ENCODE measurements around the gene YES1. TPM values are rescaled to one million over a fixed set of nuclear protein-coding genes. Genes with fewer than 3 reads are reported as not detected.

Gene YES1
- total and polyA plus RNA-seq, 2 of the 13 experiments (the other 11 are each of a cell fraction or from before 2014, with no cell fraction given): 17.2 to 70.8 TPM

DNA sequence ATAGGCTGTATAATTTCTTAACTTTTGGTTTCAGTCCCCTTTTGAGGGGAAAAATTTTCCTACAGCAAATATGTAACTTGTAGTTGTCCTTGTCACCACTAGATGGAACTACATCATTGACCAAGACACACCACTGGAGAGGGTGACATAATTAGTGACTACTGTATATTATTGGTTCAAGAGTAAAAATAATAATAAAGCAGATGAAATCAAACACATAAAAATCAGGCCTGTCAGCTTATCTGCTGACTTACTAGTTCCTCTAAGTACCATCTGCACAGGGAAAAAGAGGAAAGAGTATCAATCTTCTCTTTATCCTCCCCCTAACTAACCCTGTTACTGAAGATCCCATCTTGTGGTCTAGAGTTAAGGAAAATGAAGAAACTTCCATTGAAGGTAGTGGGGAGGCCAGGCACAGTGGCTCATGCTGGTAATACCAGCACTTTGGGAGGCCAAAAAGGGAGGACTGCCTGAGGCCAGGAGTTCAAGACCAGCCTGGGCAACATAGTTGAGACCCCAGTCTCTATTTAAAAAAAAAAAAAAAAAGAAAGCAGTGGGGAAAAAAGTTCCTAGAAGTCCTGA lies 70.0 kb downstream of the YES1 start (continued):
- TF ChIP-seq ZNF709 (CRISPR knock-in tag; IDR thresholded peaks at IDR 0.05): no peak
- no peak for TF ChIP-seq PRPF4 (IDR thresholded peaks at IDR 0.05; ENCODE audit: low read depth, low read length, poor library complexity, severe bottlenecking)
- TF ChIP-seq STAG1 (CRISPR knock-in tag; IDR thresholded peaks at IDR 0.05): peak; percentile 85

DNA sequence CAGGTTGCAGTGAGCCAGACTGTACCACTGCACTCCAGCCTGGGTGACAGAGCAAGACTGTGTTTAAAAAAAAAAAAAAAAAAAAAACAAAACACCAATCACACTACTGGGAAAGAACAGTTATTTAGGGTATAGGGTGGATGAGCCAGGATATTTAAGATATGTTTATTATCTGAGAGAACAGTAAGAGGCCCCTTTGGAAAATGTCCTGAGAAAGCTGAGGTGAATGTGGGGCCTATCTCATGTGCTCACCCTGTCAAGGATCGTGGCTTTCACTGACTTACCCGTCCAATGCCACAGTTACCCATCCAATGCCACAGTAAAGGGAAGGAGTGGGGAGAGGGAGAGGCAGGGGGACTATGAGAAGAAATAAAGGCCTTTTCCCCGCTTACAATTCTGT lies 79.7 kb downstream of the YES1 start:
- Histone ChIP-seq H3K9me3 (ENCODE audit: low read length) (no peaks in the 10 kb centered on the region), H3K79me2 (ENCODE audit: insufficient read depth, low read length) (no peaks in the 10 kb centered on the region), H3K9ac (ENCODE audit: insufficient read depth, low read depth, low read length) (no peak overlapping the region), H3K4me3 (replicated peaks in 1 of 3; ENCODE audit: insufficient read depth in 1 of 3, low read depth in 2 of 3, low read length in 3 of 3) (no peak overlapping the region), H3K27me3 (ENCODE audit: control insufficient read depth in 1 of 2, insufficient read depth in 2 of 2, low read length in 2 of 2) (no peaks in the 10 kb centered on the region), H3K4me1 (ENCODE audit: insufficient read depth, low read length) (no peaks in the 10 kb centered on the region), H4K20me1 (ENCODE audit: insufficient read depth, low read length) (no peaks in the 10 kb centered on the region), H2AFZ (ENCODE audit: low read length) (no peak overlapping the region), H3K4me2 (ENCODE audit: low read depth, low read length) (no peak overlapping the region), H3K27ac (ENCODE audit: extremely low read length, insufficient read depth, low read length) (no peak overlapping the region), H3K36me3 (replicated peaks in 1 of 2; ENCODE audit: control insufficient read depth in 1 of 2, insufficient read depth in 2 of 2, low read length in 2 of 2) (peaks cover 4 to 24% of the 10 kb centered on the region in 2 experiments; a peak in 4 of 5 replicates)
- ATAC-seq (no peak), DNase-seq (ENCODE audit: low spot score) (no peak), FAIRE-seq (no peak)
- 100% methylated on average over 3 of the region's 3 CpGs for WGBS (ENCODE audit: low lambda C conversion rate)
- no TSS peak for BruUV-seq (replicated peaks)
- ChIA-PET POLR2A (no interaction called here), CTCF (ENCODE audit: low intra/inter-chr PET ratio, low total read pairs) (no interaction called here)
- intact Hi-C loops (cut with micrococcal nuclease; ENCODE audit: unreplicated experiment): no loop called here
- TF ChIP-seq PHF21A (CRISPR knock-in tag; IDR thresholded peaks at IDR 0.05) (no peak), ZBTB21 (CRISPR knock-in tag; IDR thresholded peaks at IDR 0.05) (no peak)
- TF ChIP-seq, protein P1, sequence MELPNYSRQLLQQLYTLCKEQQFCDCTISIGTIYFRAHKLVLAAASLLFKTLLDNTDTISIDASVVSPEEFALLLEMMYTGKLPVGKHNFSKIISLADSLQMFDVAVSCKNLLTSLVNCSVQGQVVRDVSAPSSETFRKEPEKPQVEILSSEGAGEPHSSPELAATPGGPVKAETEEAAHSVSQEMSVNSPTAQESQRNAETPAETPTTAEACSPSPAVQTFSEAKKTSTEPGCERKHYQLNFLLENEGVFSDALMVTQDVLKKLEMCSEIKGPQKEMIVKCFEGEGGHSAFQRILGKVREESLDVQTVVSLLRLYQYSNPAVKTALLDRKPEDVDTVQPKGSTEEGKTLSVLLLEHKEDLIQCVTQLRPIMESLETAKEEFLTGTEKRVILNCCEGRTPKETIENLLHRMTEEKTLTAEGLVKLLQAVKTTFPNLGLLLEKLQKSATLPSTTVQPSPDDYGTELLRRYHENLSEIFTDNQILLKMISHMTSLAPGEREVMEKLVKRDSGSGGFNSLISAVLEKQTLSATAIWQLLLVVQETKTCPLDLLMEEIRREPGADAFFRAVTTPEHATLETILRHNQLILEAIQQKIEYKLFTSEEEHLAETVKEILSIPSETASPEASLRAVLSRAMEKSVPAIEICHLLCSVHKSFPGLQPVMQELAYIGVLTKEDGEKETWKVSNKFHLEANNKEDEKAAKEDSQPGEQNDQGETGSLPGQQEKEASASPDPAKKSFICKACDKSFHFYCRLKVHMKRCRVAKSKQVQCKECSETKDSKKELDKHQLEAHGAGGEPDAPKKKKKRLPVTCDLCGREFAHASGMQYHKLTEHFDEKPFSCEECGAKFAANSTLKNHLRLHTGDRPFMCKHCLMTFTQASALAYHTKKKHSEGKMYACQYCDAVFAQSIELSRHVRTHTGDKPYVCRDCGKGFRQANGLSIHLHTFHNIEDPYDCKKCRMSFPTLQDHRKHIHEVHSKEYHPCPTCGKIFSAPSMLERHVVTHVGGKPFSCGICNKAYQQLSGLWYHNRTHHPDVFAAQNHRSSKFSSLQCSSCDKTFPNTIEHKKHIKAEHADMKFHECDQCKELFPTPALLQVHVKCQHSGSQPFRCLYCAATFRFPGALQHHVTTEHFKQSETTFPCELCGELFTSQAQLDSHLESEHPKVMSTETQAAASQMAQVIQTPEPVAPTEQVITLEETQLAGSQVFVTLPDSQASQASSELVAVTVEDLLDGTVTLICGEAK (IDR thresholded peaks at IDR 0.05): no peak
- TF ChIP-seq, protein P1 (CRISPR knock-in tag; IDR thresholded peaks at IDR 0.05): no peak
- in situ Hi-C loops (cut with HindIII; ENCODE audit: extremely low pct_ligation_motif_present, low pct_unique_long_range_greater_than_20kb): no loop called here

Measured in HepG2 (cell line).